Sigmoid colon (tissue), 3 donors: Measurements from ENCODE around the gene ZNF521.

Experiments
- POLR2A ChIP-seq, 2 donors: fragments of 450-650 bp; IDR thresholded peaks; one replicate each; pipeline ENCODE4 v1.6.1; 2016; ENCODE audit warnings: antibody characterized with exemption in 2 of 2, mild to moderate bottlenecking in 2 of 2, moderate library complexity in 2 of 2
- TF ChIP-seq, protein P1 (sequence below), 4 experiments: fragments of 450-650 bp in 3 of 4; fragments of 200-600 bp in 1 of 4; IDR thresholded peaks; one replicate each; pipeline ENCODE4 v1.5.1; 2016 to 2019; ENCODE audit warnings: antibody characterized with exemption in 4 of 4, mild to moderate bottlenecking in 3 of 4, moderate library complexity in 2 of 4

DNA sequence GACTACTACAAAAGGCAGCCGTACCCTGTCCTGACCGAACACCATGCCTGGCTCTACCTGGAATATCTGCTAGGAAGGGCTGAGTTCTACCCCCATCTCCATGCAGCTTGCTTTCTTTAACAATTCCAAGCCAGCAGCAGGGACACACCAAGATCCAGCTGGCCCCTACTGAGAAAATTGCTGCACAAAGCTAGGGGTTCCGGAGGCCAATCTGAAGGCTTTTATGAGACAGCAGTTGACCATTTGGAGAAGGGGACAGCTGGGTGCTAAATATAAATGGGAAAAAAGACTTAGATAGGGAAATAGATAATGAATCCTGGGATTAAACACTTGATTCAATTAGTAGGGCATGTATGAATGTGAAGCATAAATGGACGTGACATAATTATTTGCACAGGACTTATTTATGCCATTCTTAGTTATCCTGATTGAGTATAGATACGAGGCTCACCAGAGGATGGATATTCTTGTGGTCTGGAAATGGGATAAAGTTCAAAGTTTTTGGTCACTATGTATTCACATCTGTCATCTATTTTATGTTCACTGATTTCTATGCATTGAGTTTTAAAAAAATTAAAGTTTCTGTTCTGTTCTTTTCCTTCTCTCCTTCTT is 204.0 kb downstream of the ZNF521 start:
- no peak for TF ChIP-seq POLR2A (IDR thresholded peaks at IDR 0.05)
- TF ChIP-seq, protein P1, sequence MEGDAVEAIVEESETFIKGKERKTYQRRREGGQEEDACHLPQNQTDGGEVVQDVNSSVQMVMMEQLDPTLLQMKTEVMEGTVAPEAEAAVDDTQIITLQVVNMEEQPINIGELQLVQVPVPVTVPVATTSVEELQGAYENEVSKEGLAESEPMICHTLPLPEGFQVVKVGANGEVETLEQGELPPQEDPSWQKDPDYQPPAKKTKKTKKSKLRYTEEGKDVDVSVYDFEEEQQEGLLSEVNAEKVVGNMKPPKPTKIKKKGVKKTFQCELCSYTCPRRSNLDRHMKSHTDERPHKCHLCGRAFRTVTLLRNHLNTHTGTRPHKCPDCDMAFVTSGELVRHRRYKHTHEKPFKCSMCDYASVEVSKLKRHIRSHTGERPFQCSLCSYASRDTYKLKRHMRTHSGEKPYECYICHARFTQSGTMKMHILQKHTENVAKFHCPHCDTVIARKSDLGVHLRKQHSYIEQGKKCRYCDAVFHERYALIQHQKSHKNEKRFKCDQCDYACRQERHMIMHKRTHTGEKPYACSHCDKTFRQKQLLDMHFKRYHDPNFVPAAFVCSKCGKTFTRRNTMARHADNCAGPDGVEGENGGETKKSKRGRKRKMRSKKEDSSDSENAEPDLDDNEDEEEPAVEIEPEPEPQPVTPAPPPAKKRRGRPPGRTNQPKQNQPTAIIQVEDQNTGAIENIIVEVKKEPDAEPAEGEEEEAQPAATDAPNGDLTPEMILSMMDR (IDR thresholded peaks at IDR 0.05) = no peak
